HG02970 (cell line): Measurements from ENCODE around the gene TSPAN31.
"Not testable (repeated sequence)": the region's sequence is repeated elsewhere in the genome, so short reads cannot be mapped to it uniquely, and the experiment has no call there.

Experiments
- ATAC-seq: cut with Tn5 transposase; IDR thresholded peaks from one replicate; pipeline ENCODE4 v1.9.1; 2021; ENCODE audit warnings: mild to moderate bottlenecking, moderate library complexity, moderate number of reproducible peaks; ENCODE audit not compliant: unreplicated experiment, low FRiP score

TSPAN31 gene

DNA sequence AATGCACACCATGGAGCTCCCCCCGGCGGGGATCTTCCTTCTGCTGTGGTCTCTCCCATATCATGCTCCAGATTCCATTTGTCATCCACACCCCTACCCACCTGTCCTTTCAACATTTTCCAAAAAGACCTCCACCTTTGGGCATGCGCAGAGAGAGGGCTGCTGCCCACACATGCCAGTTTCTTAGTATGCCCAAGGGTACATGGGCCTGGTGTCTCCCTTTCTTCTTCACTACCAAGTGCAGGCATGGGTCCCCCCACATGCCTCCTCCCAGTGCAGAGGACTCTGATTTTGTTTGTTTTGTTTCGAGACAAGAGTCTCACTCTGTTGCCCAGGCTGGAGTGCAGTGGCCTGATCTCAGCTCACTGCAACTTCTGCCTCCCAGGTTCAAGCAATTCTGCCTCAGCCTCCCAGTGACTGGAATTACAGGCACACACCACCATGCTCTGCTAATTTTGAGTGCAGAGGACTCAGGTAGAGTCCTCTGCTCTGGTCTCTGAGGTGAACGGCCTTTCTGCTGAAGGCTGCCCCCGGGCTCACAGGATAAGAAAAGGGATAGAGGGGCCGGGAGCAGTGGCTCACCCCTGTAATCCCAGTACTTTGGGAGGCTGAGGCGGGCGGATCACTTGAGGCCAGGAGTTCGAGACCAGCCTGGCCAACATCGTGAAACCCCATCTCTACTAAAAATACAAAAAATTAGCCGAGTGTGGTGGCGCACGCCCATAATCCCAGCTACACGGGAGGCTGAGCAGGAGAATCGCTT is 22.8 kb upstream of the TSPAN31 start:
- not testable (repeated sequence) for ATAC-seq

GRCh38 chr12:57722716-57723629 is 21.9 kb upstream of the TSPAN31 start:
- no peak for ATAC-seq

DNA sequence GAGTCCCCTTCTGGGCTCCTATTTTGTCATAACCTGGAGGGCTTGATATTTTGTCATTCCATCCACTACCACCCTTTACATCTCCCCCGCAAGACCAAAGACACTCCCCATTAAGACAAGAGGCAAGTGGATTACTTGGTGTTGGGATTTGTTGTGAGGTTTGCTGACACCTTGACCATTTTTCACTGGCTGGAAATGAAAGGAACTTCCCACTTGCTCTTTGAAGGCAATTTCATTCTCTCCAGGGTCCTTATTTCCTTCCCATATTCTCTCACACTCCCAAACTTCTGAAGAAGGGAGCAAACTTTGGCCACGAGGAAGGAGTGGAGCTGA is 21.2 kb upstream of the TSPAN31 start:
- ATAC-seq: no peak

DNA sequence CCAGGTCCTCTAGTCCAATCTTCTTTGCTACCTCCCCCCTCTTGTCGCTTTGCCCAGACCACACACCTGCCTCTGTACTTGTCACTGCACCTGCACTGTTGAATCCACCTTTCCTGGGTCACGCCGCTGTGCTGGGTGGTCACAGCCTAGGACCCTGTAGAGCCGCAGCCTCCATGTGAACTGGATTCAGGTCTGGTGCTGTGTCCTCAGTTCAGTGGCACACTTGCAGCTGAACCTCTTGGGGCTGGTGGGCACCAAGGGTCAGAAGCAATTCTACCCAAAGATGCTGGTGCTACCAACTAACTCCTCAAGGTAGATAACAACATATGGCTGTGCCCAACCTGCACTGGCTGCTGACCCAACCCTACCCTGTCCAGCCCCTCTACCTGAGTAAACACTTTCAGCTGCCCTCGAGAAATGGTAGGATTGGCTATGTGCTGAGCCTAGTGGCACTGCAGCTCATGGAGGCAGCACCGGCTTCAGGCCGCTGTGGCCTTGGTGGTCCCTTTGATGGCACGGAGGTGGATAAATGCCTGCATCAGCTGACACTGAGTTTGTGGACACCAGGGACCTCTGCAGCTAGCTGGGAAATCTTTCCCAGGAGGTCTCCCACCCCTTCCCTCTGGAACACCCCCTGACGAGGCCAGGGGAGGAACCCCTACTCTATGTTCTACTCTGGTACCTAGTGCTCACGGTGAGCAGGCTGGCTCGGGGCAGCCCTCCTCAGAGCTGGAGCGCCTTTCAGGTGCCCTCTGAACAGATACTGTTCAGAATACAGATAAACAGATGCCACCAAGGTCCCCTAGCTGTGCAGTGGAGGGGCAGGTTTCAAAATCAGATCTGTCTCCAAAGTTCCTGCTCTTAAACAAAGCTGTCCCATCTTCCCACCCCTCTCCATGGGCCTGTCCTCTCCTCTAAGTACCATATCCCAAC is 20.6 kb upstream of the TSPAN31 start:
- ATAC-seq: no peak

DNA sequence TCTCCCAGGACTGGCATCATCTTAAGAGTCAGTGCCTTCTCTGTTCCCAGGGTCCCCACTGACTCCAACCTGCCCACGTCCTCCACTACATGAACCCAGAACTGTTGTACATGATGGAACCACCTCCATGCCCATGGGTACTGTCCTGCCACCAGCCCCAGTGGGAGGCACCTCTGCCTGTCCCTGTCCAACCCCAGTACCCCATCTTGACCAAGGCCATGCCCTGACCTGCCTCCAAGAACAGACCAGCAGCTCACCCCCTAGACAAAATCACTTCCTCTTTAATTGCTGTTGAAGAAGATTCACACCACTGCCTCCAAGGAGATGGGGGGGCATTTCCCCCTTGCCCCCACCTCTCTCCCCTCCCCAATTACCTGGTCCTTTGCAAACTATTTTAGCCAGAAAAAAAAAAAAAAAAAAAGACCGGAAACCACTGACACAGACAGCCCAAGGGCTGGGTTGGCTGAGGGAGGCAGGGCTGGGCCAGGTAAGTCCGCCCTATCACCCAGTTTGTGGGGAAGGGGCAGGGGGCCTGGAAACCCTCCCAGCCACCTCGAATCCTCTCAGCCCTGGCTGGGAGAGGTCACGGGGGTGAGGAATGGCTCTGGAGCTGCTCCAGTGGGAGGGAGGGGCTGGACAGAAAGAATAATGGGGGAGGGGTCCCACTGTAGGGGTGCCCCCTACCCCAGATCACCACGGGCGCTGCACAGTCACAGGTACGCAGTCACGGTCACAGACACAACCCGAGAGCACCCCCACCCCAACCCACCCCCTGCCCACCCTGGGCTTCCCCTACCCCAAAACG is 19.7 kb upstream of the TSPAN31 start:
- no peak for ATAC-seq

GRCh38 chr12:57725851-57726150 is 19.0 kb upstream of the TSPAN31 start:
- ATAC-seq: no peak

DNA sequence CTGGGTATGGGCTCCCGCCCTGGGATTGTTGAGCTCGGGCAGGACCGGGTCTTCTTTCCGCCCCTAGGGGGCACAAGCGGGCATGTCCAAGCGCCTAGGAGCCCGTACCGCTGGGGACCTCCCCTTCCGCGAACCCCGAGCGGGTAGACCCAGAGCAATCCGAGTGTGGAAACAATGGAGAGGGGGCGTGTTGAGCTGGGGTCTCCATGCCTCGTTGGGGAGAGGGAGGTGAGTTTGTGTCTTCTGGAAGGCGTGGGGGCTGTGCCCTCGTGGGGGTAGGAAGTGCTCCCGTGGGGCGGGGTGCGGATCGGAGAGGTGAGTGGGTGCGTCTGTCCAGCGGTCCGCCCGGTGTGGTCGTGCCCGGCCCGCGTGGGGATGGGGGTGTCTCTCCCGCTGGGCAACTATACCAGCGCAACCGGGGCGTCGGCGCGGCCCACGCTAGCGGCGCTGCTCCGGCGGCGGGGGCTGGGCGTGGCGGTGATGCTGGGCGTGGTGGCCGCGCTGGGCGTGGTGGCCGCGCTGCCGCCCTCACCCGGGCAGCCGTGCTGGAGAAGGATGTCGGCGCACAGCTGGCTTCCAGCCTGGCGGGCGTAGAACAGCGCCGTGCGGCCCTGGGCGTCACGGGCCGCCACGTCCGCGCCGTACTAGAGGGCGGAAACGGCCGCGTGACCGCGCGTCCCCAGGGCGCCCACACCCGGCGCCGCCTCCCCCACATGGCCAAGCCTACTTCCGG is 18.5 kb upstream of the TSPAN31 start:
- ATAC-seq: peak; percentile 31

DNA sequence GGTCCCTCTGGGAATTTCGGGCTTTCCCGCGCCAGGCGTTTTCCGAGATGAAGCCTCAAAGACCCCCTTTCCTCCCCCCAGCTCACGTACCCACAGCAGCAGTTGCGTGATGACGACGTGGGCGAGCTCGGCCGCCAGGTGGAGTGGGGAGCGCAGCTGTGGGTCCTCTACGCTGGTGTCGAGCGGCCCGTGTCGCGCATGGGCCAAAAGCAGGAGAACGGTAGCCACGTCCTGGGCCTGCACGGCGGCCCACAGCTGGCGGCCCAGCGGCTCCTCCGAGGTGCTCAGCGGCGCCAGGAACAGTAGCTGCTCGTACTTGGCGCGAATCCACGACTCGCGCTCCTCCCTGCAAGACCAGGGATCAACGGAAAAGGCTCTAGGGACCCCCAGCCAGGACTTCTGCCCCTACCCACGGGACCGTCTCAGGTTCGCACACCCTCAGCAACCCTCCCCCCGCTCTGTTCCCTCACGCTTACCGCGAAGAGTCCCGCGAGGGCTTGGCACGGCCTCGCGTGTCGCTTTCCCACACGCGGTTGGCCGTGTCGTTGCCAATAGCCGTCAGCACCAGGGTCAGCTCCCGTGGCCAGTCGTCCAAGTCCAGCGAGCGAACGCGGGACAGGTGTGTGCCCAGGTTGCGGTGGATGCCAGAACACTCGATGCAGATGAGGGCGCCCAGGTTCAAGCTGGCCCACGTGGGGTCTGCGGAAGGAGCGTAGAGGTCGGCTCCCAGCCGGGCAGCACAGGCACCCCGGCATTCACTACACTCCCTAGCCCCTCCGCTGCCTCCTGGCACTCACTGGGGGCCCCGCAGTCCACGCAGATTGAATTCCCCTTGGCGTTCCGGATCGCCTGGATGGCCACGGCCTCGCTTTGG is 17.7 kb upstream of the TSPAN31 start:
- no peak for ATAC-seq

DNA sequence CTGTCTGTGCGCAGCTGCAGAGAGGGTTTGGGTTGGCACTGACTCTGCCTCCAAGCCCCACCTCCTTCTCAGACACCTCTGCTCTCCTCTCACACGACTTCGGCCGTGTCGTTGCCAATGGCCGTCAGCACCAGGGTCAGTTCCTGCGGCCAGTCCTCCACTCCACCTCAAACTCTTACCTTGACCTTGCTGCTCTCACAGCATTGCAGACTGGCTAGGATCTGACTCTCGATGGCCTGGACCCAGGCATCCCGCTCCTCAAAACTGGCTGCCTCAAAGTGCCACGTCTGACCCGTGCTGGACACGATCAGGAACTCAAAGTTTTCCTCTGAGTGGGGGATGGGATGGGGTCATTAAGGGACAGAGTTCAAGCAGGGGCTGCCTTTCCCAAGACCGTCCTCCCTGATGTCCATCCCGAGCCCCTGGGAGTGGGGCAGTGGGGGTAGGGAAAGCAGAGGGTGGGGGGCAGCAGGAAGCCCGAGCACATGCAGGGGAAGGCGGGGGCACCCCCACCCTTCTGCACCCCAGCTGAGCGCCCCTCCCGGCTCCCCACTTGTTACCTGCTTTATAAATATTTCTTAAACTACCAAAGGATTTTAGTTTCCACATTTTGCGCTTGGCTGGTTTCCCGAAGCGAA is 17.0 kb upstream of the TSPAN31 start:
- no peak for ATAC-seq

DNA sequence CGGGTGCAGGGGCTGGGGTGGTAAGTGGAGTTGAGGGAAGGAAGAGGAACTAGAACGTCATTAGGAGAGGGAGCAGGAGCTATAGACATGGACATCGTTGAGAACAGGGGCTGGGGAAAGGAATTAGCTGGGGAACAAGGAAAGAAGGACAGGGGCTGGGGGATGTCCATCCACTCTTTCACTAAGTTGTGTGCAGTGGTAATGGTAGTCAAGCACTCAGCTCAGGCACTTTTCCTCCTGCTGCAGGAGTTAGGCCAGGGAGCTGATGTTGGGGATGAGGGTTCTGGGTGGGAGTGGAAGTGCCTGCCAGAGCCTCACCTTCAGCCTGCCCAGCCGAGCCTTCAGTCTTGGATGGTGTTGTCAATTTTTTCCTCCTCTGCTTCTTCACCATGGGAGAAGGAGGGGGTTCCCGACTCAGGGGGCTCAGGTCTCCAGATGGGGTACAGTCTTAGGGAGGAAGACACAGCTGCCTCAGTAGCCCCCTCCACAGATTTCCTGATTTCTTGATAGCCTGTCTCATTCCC is 15.5 kb upstream of the TSPAN31 start:
- no peak for ATAC-seq

GRCh38 chr12:57730336-57731067 is 14.3 kb upstream of the TSPAN31 start:
- ATAC-seq: no peak

GRCh38 chr12:57731411-57732080 is 13.3 kb upstream of the TSPAN31 start:
- ATAC-seq: no peak

- no peak for ATAC-seq
Observed at GRCh38 chr12:57732270-57732669, 12.6 kb upstream of the TSPAN31 start.

DNA sequence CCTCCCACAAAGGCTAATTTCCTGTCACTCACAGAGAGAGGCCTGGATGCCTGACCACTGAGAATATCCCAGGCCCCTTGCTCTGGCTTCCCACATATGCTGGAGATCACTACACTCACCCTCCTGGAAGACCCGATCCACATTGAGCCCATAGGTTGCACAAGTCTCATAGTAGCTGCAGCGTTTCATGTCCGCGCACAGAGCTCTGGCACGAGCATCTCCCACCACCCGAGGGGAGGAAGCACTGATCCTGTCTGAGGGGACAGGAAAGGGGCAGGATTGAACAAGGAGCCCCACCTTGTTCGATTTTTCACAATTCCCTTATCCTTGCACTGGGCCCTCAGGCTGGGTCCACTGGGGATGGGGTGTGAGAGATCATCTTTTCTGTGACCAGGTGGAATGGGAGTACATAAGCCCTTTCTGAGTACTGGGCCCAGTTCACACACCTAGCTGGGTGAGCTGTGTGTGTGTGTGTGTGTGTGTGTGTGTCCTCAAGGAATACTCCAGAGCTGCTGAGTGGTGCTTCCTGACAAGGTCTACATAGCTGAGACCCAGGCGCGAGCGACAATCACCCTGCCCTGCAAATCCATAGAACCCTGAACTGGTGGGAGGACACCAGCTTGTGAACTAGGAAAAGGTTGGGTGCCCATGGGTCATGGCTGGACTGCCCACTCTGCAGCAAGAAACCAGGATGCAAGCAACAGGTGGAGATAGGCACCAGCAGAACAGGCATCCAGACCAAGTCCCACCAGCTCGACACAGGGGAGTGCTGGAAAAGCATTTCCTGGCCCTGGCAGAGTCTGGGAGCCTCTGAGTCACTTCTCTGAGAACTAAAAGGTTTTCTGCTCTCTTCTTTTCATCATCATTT is 11.9 kb upstream of the TSPAN31 start:
- ATAC-seq: no peak

DNA sequence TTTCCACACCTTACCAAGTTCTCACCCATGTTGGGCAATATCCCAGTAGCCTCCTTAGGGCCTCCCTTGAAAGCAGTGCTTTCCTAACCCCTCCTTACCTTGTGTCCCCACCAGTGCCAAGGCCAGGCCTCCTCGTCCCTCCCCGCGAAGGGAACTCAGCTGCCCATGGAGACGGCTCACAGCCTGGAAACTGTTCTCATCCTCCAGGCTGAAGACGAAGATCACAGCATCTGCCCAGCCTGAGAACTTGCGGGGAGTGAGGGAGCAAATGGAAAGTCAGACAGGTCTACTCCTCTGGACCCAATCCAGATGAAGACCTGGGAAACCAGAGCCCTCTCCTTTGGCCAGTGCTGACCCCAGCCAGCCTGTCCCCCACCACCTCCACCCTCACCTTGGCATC is 10.9 kb upstream of the TSPAN31 start:
- no peak for ATAC-seq

DNA sequence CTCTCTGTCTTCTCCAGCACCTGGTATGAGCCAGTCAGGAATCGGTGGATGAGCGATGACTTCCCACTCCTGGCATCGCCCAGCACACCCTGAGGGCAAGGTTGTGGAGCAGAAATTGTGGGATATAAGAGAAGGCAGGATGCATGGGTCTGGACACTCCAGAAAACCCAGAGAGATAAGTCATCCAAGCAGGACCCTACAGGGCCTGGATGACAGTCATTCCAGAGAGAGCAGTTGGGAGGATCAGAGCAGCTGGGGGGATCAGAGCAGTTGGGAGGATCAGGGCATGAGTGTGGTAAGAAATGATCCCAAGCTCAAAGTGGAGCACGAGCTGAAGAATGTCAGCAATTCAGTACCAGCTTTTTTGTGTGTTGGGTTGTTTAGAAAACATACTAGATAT is 10.2 kb upstream of the TSPAN31 start:
- no peak for ATAC-seq
